Lower leg skin (tissue), 3 donors: ENCODE results near the gene DAB1.

Experiments
- CTCF ChIP-seq, 3 donors: fragments of 450-650 bp; IDR thresholded peaks; one replicate each; pipeline ENCODE4 v1.5.1; 2016; ENCODE audit warnings: antibody characterized with exemption in 3 of 3, mild to moderate bottlenecking in 3 of 3, moderate library complexity in 2 of 3
- POLR2A ChIP-seq, 2 donors: fragments of 450-650 bp; IDR thresholded peaks; one replicate each; pipeline ENCODE4 v1.6.1; 2016 to 2017; ENCODE audit warnings: antibody characterized with exemption in 2 of 2, mild to moderate bottlenecking in 1 of 2, moderate library complexity in 1 of 2

GRCh38 chr1:57341721-57342120, 82.1 kb downstream of the DAB1 start:
- TF ChIP-seq POLR2A (IDR thresholded peaks at IDR 0.05) = no peak
- no peak for TF ChIP-seq CTCF (IDR thresholded peaks at IDR 0.05)
